Adipose tissue (tissue), 3 donors: ENCODE measurements around the gene FAM161A. TPM values are rescaled to one million over a fixed set of nuclear protein-coding genes. Genes with fewer than 3 reads are reported as not detected.
"Not testable (repeated sequence)": the region's sequence is repeated elsewhere in the genome, so short reads cannot be mapped to it uniquely, and the experiment has no call there.

Source experiments
- H3K27ac ChIP-seq: one replicate; pipeline ENCODE4 v1.5.1; 2013; ENCODE audit warnings: low read depth, low read length
- WGBS, 3 donors: extraction: QIAGEN DNeasy Blood & Tissue Kit; methylation state at CpG; one replicate each; pipeline ENCODE4 v1.1.7; 2013; 5-methylcytosine and 5-hydroxymethylcytosine counted together
- polyA plus RNA-seq, 3 donors: library from polyadenylated mRNA; stranded (reverse); fragments of 200-250 nt; gene quantifications; one replicate each; pipeline ENCODE4 v1.2.3, GENCODE V29; 2013
- donor health status: healthy with polysubstance abuse.
- donor health status: Bipolar disorder and iron deficiency.
- donor health status: healthy.

The FAM161A gene
- polyA plus RNA-seq, 3 donors = 1.4 to 2.1 (median 1.8) TPM

DNA sequence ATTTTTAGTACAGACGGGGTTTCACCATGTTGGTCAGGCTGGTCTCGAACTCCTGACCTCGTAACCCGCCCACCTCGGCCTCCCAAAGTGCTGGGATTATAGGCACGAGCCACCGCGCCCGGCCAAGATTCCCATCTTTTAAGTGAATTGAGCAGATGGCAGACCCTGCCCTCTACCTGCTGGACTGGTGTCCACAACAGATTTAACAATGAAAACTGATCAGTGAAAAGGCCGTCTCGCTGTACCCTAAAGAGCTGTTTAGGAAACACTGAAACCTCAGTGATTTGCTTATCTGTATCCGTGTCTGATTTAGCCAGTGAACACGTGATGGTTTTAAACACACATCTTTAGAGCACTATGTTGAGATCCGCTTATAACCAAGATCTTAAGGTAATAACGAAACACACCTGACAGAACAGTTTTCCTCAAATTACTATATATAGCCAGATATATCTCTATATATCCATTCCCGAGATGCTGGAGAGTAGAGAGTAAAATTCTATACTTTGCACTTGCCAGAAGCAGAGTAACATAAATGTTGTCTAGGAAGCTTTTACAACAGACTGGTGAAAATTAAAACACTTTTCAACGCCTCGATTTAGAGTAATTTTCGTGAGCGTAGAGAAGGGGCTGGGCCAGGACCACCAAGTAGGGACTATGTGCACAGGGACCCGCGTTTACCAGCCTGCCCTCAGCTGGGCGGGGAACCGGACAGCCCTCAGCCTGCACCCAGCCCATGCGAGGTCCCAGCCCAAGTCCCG, 594 bp downstream of the FAM161A start:
- WGBS, 3 donors = 9 to 20% (median 20%) methylated on average over 26 of the region's 26 CpGs
- no peak overlapping the region for H3K27ac ChIP-seq

DNA sequence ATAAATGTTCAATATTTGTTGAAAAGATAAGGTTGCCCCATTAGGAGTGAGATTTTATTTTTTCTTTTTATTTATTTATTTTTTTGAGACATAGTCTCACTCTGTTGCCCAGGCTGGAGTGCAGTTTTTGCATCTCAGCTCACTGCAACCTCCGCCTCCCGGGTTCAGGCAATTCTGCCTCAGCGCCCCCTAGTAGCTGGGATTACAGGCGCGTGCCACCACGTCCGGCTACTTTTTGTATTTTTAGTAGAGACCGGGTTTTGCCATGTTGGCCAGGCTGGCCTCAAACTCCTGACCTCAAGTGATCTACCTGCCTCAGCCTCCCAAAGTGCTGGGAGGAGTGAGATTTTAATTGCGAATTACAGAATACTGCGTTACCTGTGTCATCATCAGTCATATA, 2.6 kb downstream of the FAM161A start:
- not testable (repeated sequence) for H3K27ac ChIP-seq
- WGBS, 3 donors = 94 to 97% (median 96%) methylated on average over 10 of the region's 10 CpGs

DNA sequence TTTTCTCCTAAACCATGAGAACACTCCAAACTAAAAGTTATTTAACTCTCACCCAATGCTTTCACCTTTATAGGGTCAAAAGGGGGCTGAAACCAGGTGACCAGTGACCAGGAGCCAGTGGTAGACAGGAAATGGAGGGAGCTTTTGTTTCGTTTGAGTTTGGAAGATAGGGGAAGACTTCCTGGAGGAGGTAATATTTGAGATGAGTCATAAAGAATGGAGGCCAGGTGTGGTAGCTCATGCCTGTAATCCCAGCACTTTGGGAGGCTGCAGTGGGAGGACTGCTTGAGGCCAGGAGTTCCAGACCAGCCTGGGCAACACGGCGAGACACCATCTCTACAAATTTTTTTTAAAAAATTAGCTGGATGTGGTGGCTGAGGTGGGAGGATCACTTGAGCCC, 8.5 kb downstream of the FAM161A start:
- H3K27ac ChIP-seq = no peak overlapping the region
- WGBS, 3 donors = 81 to 95% (median 82%) methylated on average over 3 of the region's 3 CpGs

DNA sequence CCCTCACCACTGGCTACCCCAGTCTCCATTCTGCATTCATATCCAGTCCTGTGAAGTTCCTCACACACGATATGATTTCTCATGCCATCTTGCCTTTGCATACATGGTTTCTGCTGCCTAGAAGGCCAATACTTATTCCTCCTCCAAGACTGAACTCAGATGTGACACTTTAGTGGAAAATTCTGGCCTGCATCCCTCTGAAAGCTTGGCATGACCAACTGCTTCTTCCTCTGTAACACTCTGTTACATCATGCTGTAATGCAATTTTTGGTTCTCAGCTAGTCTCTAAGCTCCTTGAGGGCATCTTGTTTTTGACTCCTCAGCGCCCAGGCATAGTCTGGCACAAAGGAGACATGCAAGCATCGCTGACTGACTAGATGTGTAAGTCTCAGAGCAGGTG, 12.6 kb downstream of the FAM161A start:
- no peak overlapping the region for H3K27ac ChIP-seq
- WGBS, 3 donors = 85 to 96% (median 94%) methylated on average over 3 of the region's 3 CpGs

DNA sequence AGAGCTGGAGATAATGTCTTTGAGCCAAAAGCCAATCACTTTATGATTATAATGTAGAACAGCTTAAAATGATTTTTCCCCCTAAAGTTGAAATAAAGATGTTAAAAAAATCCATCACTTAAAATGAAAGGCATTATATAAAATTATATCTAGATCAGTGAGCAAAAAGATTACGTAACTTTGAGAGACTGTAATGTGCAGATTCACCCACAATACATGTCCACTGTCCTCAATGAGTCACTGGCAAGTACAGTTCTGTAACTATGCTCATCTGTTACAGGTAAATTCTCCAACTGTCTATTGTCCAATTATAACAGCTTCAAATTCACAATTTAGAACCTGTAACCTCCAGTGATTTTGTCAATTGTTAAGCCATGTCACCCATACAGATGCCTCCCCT, 19.0 kb downstream of the FAM161A start:
- WGBS, 3 donors = 59 to 100% (median 96%) methylated on average over 1 of the region's 1 CpG
- H3K27ac ChIP-seq = no peak overlapping the region

DNA sequence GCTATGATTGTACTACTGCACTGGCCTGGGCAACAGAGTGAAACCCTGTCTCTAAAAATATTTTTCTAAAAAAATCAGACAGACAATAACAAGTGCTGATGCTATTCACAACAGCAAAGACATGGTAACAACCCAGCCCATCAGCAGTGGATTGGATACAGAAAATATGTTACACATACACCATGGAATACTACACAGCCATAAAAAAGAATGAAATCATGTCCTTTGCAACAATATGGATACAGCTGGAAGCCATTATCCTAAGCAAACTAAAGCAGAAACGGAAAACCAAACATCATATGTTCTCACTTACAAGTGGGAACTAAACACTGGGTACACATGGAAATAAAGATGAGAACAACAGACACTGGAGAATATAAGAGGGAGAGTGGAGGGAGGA, 19.9 kb downstream of the FAM161A start:
- WGBS, 3 donors = 94 to 100% (median 98%) methylated on average over 1 of the region's 1 CpG
- no peak overlapping the region for H3K27ac ChIP-seq

DNA sequence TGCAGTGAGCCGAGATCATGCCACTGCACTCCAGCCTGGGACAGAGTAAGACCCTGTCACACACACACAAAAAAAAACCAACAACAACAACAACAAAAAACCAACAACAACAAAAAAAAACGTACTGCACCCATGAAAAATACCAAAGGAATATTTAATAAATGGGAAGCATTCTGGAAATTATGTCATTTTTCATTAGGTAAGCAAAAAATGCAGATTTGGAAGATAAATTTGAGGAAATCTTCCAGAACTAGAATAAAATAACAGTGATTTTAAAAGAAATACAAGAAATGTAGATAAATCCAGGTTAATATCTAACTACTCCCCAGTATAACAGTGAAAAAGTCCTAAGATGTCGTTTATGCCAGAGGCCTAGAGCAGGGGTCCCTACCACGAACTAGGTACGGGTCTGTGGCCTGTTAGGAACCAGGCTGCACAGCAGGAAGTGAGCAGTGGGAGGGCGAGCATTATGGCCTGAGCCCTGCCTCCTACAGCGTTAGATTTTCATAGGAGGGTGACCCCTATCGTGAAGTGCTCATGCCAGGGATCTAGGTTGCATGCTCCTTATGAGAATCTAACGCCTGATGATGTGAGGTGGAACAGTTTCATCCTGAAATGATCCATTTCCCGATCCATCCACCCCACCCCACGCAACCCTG, 21.5 kb downstream of the FAM161A start:
- WGBS, 3 donors = 83 to 88% (median 85%) methylated on average over 11 of the region's 11 CpGs
- no peak overlapping the region for H3K27ac ChIP-seq

DNA sequence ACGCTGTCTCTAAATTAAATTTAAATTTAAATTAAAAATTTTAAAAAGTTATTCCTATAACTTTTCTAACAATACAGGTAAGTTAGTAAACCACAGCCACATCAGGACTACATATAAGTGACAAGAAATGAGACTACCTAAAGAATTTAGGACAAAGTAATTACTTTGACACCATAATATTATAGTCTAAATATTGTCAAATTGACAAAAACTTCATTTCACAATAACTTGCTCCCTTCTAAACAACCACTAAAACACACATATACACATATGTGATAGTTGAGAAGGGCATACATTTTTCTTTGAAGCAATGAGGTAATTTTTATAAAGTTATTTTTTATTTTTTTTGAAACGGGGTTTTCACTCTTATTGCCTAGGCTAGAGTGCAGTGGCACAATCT, 31.6 kb downstream of the FAM161A start:
- H3K27ac ChIP-seq = no peak overlapping the region
- WGBS, 3 donors = 91 to 95% (median 92%) methylated on average over 2 of the region's 2 CpGs

DNA sequence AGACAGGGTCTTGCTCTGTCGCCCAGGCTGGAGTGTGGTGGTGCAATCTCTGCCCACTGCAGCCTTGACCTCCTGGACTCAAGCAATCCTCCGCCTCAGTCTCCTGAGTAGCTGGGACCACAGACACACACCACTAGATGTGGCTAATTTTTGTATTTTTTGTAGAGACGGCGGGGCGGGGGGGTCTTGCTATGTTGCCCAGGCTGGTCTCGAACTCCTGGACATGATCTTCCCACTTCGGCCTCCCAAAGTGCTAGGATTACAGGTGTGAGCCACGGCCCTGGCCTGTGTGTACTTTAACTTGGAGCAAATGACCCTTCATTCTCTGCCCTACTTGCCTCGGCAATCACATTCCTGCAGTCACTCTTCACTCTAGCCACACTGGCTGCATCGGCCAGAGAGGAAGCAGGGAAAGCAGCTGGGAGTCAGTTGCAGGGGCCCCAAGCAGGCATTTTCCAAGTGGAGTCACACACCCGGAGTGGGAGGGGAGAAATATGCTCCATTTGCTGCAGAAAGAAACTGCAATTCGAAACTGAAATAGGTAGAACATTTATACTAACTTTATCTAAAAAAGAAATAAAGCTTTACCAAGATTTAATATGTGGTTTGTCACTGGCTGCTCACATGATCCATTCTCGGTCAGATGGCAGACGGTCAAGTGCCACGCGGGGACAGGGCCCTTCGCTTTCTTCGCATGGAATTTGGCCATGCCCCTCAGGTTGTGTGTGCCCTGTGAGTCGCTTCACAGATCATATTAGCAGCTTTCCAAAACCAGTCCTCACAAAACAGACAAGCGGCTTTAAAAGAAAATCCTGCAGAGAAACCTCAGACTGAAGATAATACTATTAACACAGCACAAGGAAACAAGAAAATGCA, 37.1 kb downstream of the FAM161A start:
- 74 to 82% (median 80%) methylated on average over 20 of the region's 20 CpGs for WGBS, 3 donors

DNA sequence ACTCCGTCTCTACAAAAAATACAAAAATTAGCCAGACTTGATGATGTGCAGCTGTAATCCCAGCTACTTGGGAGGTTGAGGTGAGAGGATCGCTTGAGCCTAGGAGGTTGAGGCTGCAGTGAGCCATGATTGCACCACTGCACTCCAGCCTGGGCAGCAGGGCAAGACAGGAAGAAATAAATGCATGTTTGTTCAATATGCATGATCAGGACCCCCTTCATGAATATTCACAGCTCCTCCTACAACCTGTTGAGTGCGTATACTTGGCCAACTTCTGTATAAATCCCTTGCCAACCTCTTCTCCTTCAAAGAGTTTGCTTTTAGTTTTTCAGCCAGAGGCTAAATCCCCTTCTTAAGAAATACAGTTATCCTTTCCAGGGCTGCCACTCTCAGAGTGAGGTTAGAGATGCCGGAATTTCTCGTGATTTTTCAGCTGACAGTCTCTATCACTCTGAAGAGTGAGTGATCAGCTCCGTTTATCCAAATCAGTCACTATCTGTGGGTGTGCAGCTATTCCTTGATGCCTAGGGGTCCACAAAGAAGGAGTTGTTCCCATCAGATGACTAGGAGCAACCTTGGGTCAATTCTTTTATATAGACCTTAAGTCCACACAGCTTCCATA, 39.2 kb downstream of the FAM161A start:
- H3K27ac ChIP-seq = no peak overlapping the region
- 76 to 82% (median 80%) methylated on average over 6 of the region's 6 CpGs for WGBS, 3 donors

More for the DNA sequence above, 37.1 kb downstream of the FAM161A start:
- H3K27ac ChIP-seq = no peak overlapping the region

DNA sequence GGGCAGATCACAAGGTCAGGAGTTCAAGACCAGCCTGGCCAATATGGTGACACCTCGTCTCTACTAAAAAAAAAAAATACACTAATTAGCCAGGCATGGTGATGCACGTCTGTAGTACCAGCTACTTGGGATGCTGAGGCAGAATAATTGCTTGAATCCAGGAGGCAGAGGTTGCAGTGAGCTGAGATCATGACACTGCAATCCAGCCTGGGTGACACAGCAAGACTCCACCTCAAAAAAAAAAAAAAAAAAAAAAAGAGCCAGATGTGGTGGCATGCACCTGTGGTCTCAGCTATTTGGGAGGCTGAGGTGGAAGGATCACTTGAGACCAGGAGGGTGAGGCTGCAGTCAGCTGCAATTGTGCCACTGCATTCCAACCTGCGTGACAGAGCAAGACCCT, 40.5 kb downstream of the FAM161A start:
- H3K27ac ChIP-seq = not testable (repeated sequence)
- WGBS, 3 donors = 85 to 91% (median 91%) methylated on average over 3 of the region's 3 CpGs

DNA sequence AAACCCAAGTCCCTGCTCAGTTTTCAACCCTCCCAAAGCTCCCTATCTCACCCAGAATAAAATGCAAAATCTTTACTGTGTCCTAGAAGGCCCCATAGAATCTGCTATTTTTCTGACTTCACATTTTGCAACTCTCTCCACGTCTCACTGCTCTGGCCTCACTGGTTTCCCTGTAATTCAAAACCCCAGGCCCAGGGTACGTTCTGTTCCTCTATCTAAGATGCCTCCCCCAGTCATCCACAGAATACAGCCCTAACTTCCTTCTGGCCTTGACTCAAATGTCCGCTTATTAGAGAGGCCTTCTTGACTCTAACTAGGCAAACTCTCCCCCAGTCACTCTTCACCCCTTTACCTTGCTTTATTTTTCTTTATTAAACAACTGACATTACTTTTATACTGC, 42.0 kb downstream of the FAM161A start:
- H3K27ac ChIP-seq = no peak overlapping the region
- WGBS, 3 donors = 60 to 83% (median 70%) methylated on average over 3 of the region's 3 CpGs

DNA sequence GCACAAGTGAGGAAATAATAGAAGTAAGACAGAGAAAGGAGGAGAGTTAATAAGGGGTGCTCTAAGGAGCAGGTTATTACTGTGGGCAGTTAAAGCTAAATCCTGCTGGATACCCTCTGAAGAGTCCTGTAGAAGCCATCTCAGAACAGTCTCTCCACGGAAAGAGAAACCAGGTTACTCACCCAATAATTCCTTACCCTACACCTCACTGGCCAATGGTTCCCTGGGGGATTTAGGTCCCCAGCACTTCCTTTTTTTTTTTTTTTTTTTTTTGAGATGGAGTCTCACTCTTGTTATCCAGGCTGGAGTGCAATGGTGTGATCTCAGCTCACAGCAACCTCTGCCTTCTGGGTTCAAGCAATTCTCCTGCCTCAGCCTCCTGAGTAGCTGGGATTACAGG, 43.7 kb downstream of the FAM161A start:
- 73 to 87% (median 85%) methylated on average over 1 of the region's 1 CpG for WGBS, 3 donors

DNA sequence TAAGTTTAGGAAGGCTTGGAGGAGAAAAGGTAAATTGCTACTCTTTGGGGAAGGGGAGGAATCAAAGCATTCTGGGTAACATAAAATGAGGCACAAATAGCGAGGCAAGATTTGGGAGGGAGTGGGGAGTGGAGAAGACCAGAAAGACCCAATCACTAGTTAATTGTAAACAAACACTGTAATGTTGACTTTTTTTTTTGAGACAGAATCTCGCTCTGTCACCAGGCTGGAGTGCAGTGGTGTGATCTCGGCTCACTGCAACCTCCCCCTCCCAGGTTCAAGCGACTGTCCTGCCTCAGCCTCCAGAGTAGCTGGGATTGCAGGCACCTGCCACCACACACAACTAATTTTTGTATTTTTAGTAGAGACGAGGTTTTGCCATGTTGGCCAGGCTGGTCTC, 45.2 kb downstream of the FAM161A start:
- 70 to 80% (median 78%) methylated on average over 5 of the region's 5 CpGs for WGBS, 3 donors
- not testable (repeated sequence) for H3K27ac ChIP-seq

More for the DNA sequence above, 43.7 kb downstream of the FAM161A start:
- not testable (repeated sequence) for H3K27ac ChIP-seq

DNA sequence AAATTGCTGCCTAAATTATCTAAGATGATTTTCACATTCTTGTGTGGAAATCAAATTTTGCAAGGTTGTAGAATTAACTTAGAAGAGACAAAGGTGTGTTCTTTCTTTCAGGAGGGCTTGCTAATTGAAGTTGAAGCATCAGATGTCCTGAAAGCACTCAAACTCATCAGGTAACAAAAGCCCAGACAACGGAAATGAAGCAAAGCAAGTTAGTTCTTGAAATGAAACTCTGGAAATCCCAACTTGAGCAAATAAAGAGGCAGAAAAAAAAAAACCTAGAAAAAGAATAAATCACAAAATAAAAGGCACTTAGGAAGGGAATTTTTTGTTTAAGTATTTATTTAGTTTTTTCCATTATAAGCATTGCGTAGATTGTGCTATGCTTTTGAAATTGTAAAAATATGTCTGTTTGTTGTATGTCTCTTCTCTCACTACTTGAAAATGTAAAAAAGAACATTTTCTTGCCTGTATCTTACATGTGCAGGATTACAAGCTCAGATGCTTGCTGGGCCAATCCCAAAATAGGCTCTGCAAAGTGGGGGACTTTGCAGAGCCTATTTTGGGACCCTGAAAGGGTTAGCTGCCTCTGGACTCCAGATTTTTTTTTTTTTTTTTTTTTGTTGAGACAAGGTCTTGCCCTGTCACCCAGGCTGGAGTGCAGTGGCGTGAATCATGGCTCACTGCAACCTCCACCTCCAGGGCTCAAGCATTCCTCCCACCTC, 46.7 kb downstream of the FAM161A start:
- WGBS, 3 donors = 83 to 88% (median 86%) methylated on average over 3 of the region's 3 CpGs
- no peak overlapping the region for H3K27ac ChIP-seq

DNA sequence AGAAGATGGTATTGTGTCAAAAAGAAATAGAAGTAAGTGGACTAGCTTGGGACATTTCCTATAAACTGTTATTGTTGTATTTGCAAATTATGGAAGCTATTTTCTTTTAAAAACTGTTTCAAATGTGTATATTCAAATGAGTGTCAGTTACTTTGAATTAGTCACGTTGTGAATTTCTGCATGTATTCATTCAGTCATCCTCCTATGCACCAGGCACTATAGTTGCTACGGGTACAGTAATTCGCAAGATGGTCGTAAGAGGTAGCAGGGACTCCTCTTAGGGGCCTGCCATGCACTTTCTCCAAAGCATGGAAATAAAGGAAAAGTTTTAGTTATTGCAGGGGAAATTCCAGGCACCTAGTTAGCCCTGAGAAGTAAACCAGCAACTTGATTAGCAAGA, 51.3 kb downstream of the FAM161A start:
- no peak overlapping the region for H3K27ac ChIP-seq
- 80 to 83% (median 83%) methylated on average over 4 of the region's 4 CpGs for WGBS, 3 donors

DNA sequence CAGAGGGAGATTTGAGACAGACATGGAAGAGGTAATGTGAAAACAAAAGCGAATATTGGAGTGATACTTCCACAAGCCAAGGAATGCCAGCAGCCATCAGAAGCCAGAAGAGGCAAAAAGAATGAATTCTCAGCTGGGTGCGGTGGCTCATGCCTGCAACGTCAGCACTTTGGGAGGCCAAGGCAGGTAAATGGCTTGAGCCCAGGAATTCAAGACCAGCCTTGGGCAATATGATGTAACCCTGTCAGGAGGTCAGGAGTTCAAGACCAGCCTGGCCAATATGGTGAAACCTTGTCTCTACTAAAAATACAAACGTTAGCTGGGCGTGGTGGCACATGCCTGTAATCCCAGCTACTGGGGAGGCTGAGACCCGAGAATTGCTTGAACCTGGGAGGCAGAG, 54.8 kb downstream of the FAM161A start:
- 83 to 95% (median 89%) methylated on average over 6 of the region's 6 CpGs for WGBS, 3 donors
- H3K27ac ChIP-seq = no peak overlapping the region

DNA sequence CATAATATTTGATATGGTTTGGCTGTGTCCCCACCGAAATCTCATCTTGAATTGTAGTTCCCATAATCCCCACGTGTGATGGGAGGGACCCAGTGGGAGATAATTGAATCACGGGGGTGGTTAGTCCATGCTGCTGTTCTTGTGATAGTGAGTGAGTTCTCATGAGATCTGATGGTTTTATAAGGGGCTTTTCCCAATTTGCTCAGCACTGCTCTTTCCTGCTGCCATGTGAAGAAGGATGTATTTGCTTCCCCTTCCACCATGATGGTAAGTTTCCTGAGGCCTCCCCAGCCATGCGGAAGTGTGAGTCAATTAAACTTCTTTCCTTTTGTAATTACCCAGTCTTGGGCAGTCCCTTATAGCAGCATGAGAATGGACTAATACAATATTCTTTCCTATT, 56.4 kb downstream of the FAM161A start:
- WGBS, 3 donors = 71 to 82% (median 73%) methylated on average over 4 of the region's 4 CpGs
- H3K27ac ChIP-seq = not testable (repeated sequence)
